ENCODE measurements around the gene MS4A7. TPM values are rescaled to one million over a fixed set of nuclear protein-coding genes. Genes with fewer than 3 reads are reported as not detected.

MS4A7 gene
- total RNA-seq, 1 donor from 2014 or later = not detected

DNA sequence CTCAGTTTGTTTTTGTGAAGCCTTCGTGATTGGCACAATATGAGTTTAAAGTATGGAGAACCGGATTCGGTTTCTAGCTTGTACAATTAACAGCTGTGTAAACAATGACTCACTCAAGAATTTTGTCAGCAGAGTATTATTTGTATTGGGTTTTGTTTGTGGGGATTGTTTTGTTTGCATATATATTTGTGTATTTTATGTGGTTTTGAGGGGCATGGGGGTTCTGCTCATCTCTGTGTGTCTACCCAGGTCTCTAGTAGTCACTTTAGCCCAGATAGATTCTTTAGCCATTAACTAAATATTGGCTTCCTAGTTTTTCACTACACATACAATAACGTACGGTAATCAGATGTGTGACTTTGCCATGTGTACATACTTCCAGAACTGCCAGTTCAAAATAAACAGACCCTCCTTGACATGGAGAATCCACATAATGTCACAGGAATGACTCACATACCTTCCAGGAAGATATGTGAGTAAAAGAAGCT is 7.5 kb upstream of the MS4A7 start:
- peak; percentile 53 for DNase-seq (ENCODE audit: low read depth)

DNA sequence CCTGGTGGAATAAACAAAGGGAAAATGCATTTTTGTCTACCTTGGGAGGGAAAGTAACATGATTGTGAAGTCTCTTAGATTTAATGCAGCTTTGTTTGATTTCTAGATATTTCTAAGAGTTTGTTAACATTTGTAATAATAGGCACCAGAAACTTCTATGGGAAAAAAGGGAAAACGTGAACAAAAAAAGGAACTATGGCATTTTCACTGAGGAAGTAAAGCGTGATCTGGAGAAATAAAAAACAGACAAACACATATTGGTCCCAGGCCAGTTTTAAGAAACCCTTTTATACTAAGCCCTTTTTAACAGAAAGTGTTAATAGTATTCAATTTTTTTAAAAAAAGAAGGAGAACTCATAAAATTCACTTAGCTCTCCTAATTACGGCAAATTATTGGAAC is 6.9 kb upstream of the MS4A7 start:
- DNase-seq (ENCODE audit: low read depth) = no peak

DNA sequence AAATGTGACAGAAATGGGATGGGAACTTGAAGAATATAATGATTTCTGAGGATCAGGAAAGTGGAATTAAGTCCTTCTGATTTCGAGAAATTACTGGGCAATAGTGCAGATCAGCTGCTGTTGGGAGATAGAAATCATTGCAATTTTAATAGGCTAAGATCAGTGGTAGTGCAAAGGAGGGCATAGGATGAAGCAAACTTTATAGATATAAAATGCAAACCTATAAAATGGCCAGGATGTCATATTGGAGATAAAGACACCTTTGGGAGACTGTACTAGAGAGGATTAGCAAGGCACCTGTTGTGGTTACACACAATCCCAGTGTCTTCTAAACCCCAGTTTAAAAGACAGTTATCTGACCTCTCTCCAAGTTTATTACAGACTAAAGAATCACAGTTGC is 6.5 kb upstream of the MS4A7 start:
- DNase-seq (ENCODE audit: low read depth) = peak; percentile 30

DNA sequence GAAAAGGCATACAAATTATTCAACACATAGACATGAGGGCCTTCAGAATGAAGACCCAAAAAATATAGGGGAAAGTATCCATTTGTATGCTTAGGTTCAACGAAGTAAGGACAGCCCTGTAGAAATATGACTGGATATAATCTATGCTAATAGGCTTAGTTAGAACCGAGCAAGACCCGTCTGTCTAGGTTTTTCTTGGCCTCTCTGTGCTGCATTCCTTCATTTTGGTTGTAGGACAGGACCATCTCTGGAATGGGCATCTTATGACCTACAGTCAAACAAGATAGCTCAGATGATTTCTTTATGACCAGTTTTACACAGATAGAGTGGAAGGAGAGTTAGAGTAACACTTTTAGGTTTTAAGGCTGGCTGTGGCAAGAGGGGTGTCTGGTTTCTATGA is 5.6 kb upstream of the MS4A7 start:
- no peak for DNase-seq (ENCODE audit: low read depth)

DNA sequence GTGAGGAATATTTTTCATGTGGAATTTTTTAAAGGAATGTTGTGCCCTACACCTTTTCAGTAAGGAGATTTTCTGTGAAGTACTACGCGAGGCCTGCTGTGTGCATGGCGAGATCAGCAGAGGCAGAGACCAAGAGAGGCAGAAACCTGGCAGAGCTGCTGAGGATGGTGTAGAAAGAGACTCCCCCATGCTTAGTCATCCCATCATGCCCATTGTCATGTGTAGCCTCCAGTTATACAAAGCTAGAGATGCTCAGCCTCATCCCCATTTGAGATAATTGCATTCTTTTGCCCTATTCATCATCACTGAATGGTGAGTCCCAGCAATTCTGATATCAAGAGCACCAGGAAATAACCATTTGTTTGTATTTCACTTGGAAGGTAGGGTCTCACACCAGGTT is 3.0 kb upstream of the MS4A7 start:
- DNase-seq (ENCODE audit: low read depth) = no peak

DNA sequence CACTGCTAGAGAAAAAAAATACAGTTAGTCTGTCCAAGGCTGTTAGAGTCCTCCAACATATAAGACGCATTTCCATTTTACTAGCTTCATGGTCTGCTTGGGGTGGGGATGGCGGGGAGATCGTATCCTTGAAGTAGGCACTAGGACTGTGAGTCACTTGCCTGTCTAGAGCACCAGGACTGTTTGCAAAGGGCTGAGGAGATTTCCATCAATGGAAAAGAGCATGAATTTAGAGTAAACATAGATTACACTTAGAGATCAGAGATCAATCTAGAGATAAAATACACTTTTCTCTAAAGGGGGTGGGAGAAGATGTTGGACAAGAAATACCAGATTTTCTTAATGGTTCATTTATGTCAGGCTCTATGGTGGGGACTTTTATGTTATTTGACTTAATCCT is 1.7 kb upstream of the MS4A7 start:
- no peak for DNase-seq (ENCODE audit: low read depth)

DNA sequence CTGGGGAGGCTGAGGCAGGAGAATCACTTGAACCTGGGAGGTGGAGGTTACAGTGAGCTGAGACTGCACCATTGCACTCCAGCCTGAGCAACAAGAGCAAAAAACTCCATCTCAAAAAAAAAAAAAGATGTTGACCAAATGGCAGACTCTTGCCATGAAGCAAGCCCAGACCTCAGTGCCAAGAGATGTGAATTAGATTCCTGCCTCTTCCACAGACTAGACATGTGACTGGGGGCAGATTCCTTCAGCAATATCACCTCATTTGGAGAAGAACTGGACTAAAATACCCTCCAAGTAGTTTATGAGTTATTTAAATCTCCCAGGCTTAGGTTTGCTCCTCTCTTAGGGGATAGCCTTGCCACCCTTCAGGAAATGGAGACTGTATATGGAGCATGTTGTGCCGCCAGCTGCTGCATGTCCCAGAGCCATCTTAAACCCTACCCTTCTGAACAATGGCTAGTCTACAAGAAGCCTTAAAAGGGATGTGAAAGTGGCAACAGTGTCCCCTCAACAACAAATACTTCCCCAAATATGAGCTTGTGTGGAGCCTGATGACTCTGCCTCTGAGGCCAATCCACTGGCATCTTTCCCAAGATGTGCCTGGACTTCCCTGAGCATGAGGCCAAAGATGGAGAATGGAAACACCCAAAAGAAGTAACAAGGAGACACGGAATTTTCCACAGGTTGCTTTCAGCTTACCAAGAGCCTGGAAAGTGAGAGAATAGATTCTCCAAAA is 763 bp upstream of the MS4A7 start:
- no peak for DNase-seq (ENCODE audit: low read depth)

DNA sequence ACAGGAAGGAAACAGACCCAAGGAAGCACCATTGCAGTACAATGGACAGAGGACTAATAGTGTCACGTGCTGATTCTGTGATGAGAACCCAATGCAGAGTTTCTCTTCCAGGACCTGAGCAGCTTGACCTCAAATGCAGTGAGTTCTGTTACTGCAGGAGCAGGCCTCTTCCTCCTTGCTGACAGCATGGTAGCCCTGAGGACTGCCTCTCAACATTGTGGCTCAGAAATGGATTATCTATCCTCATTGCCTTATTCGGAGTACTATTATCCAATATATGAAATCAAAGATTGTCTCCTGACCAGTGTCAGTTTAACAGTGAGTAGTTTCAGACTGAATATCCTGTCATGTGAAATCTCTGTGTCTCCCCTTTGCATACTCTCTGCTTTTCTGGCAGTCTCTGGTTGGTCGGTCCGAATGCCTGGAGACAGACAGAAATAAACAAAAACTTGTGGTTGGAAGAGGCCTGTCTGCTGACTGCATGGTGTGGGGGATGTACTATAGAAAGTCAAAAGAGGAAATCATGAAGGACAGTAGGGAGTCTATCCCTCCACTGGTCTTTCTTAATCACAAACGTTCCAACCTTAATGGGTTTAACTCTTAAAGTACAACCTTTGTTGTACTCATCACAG is 11.1 kb downstream of the MS4A7 start:
- no peak for DNase-seq (ENCODE audit: low read depth)

DNA sequence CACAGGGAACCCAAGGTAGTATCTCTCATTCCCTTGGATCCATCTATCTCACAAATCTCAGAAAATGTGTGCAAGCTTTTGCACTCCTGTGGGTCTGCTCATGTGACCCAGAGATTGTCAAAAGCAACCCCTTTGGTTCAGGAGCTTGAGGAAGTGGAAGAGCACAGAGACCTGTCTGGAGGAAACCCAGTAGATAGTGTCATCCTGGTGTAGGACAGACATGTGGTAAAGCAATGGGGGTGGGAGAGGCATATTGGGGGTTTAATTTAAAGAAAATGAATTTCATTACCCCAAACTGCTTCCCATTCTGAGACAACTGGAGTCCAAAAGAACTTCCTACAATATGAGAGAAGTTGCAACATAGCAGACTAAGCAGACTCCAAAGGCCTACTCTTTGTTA is 12.1 kb downstream of the MS4A7 start:
- no peak for DNase-seq (ENCODE audit: low read depth)

DNA sequence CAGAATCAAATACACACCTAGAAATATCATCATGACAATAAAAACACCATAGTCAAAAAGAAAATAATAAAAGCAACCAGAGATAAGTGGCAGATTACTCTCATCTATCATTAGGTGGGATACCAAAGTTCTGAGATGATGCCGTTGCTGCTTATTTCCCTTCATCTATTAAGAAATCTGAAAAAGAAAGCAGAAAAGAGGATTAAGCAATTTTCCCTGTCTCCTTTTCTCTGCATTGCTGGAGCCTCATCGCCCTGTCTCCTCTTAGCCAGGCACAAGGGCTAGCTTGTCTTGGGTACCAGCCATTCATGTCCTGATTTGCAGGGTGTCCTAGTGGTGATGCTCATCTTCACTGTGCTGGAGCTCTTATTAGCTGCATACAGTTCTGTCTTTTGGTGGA is 14.0 kb downstream of the MS4A7 start:
- DNase-seq (ENCODE audit: low read depth) = no peak

DNA sequence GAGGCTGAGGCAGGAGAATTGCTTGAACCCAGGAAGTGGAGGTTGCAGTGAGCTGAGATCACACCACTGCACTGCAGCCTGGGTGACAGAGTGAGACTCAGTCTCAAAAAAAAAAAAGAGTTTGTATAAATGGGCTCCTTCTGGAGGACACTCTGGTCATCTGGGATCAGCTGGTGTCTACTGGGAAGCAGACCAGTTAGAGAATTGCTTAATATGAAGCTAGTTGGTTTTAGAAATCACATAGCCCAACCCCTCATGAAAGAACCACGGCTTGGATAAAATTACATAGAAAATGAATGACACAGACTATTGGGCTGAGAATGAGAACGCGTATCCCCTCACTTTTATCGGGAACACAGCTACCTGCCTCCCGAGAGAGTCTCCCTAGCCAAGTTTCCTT is 14.7 kb downstream of the MS4A7 start:
- no peak for DNase-seq (ENCODE audit: low read depth)

DNA sequence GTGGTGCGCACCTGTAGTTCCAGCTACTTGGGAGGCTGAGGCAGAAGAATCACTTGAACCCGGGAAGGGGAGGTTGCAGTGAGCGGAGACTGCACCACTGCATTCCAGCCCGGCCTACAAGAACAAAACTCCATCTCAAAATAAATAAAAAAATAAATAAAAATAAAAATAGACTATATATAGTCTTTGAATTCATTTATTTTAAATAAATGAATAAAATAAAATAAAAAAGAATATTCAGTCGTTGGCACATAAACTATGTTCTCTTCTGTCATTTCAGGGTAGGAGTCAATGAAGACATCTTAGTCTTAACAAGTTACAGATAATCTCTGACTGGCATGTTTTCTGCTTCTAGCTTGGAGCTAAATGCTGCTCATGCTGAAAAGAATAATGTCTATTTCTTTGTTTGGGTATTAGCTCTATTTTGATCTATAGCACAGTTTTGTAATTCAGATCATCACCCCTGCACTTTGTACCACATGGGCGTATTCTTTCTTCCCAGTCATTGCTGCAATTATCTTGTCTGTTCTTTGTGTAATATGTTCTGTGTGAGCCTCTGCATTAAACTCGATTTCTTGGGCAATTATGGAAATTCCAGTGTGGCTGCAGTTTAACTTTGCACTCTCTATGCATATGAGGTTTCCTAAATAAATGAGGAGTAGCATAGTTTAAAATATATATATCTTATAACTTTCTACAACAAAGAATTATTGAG is 16.5 kb downstream of the MS4A7 start:
- no peak for DNase-seq (ENCODE audit: low read depth)

DNA sequence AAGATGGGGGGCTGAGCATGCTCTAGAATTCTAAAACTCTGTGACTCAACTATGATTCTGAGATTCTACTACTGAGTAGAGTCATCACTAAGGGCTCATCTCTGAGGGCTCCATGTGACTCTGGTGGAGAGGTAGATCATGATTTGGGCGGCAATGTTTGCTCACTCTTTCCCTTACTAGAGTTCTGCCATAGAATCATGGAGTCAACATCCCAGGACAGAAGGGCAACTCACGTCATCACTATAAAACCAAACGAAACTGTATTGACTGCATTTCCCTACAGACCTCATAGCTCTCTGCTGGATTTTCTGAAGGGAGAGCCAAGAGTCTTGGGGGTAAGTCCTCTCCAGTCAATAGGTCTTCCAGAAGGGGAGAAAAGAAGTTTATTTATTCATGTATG is 18.1 kb downstream of the MS4A7 start, which contains the start of gene MS4A14:
Gene MS4A14 (plus strand): TSS at position 78 of the 400 bp plus-strand sequence. CDS start 120 bp downstream, at position 198.
- DNase-seq (ENCODE audit: low read depth) = no peak

DNA sequence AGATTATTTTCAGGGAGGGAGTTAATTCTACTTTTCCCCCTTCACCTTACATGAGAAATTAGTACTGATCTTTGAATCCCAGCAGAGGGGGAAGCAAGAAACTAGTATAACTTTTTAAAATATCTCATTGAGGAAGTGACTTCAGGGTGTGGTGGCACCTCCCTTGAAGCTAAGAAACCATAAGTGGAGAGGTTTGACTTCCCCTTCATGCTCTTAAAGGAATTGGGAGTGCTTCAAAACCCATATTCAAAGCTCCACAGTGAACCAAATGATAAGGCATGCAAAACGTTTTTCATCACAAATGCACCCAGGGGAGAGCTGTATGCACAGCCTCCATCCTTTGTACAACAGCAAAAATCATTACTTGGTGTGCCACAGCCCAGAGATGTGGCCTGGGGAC is 18.5 kb downstream of the MS4A7 start:
- no peak for DNase-seq (ENCODE audit: low read depth)

DNA sequence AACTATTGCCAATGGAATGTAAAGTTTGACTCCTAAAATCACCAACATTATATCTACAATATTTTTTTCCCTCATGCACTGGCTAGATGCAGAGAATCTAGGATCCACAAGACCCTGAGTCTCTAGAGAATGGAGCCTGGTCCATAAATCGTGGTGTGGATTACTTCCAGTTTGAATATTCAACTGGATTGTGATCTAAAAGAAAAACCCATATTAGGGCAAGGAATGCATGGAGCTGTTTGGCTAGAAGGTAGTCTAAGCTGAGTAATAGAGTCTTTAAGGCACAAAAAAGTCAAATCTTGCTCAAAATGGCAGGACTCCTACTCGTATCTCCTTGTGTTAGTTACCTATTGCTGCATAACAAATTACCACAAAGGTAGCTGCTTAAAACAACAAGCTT is 41.7 kb downstream of the MS4A7 start:
- no peak for DNase-seq (ENCODE audit: low read depth)

DNA sequence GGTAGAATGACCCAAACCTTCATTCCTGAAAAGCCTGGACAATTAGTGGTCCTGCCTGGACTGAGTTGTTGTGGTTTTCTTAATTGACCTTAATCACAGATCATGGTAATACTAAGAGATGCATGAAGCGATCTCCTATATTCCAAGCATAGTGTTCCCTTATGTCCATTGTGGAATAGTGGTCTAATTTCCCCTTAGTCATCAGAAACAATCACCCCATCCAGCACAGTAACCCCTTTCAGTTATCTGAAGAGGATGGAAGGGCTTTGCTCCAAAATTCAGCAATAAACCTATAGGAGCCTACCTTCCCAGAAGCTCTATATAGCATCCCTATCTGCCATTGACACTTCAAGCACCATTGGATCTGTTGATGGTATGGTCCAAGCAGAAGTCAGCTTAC is 44.3 kb downstream of the MS4A7 start:
- no peak for DNase-seq (ENCODE audit: low read depth)

DNA sequence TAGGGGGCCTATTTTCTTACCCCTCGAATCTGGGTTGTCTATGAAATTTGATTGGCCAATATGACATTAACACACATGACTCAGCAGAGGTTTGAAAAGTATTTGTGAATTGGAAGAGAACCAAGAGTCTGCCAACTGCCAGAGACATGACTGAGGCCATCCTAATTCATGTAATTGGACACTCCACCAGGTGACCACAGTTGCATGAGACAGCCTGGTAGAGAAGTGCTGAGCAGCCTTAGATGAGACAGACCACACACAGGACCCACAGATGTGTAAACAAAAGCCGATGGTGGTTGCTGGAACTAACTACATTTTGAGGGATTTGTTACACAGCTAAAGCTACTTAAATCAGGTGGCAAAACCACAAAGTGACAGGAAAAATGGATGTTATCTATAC is 50.2 kb downstream of the MS4A7 start:
- DNase-seq (ENCODE audit: low read depth) = peak; percentile 81

DNA sequence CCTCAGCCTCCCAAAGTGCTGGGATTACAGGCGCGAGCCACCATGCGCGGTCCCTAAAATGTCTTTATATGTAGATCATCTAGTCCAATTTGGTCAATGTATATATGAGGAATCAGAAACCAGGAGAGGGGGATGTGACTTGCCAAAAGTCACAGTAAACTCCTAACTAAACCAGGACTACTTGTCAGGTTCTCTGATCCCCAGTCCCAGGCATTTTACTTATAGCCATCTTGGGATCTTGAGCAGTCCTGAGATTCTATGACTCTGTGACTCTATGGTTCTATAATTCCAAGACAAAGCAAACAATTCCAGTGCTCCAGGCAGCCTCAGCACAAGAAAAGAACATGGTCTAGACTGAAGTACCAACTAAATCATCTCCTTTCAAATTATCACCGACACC is 50.9 kb downstream of the MS4A7 start, which contains the start of gene MS4A5:
Gene MS4A5 (plus strand): TSS at position 301 of the 400 bp plus-strand sequence. CDS start 103 bp downstream, outside the sequence.
- no peak for DNase-seq (ENCODE audit: low read depth)

DNA sequence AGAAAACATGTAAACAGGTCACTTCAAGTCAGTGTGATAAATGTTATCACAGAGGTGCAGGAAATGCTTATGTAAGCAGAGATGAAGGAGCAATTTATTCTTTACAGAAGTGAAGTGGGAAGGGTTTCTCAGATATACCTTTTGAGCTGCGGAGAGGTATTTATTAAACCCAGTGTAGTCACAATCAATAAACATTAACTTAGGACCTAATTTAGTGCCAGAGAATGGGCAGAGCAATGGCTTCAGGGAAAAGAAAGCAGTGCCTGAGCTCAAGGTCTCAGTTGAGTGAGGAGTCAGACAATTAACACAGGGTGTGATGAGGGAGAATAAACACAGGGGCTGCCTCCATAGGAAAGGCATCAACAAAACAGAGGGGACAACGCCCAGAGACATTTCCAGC is 52.9 kb downstream of the MS4A7 start:
- DNase-seq (ENCODE audit: low read depth) = no peak

DNA sequence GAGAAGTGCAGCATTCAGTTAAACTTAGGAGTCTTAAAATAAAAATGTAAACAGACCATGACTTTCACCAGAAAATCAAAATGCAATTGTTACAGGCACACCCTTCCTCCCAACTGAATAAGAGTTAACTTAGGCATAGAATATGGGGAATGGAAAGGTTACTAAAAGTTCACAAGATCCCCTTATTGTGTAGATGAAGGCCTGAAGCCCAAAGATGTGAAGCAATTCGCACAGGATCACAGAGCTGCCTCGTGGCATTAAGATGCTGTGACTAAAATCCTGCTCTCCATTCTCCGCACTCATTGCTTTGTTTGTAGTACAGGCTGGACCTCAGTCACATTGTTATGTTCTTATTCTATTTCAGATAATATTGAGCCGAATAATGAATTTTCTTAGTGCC is 55.1 kb downstream of the MS4A7 start:
- no peak for DNase-seq (ENCODE audit: low read depth)

Measured in myocyte (in vitro differentiated cells).